ENCODE results near the gene PLSCR2.

DNA sequence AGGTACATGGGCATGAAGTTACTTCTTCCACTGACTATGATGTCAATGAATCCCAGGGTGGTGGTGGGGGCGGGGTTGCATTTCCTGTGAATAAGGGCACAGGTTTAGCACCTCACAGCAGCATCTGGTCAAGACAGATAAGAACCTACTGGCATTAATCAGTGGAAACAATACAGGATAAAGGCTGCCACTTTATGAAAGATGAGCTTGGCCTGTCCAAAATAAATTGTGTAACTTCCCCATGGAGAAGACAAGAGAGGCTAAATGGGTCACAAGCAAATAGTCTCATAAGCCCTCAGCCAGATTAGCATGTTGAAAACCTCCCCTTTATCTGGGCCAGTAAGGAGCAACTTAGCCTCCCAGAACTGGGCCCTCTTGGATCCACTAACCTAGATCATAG, 27.4 kb upstream of the PLSCR2 start:
- TF ChIP-seq, protein P1, sequence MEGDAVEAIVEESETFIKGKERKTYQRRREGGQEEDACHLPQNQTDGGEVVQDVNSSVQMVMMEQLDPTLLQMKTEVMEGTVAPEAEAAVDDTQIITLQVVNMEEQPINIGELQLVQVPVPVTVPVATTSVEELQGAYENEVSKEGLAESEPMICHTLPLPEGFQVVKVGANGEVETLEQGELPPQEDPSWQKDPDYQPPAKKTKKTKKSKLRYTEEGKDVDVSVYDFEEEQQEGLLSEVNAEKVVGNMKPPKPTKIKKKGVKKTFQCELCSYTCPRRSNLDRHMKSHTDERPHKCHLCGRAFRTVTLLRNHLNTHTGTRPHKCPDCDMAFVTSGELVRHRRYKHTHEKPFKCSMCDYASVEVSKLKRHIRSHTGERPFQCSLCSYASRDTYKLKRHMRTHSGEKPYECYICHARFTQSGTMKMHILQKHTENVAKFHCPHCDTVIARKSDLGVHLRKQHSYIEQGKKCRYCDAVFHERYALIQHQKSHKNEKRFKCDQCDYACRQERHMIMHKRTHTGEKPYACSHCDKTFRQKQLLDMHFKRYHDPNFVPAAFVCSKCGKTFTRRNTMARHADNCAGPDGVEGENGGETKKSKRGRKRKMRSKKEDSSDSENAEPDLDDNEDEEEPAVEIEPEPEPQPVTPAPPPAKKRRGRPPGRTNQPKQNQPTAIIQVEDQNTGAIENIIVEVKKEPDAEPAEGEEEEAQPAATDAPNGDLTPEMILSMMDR (IDR thresholded peaks at IDR 0.05; ENCODE audit: low read depth, low read length), result no peak
- TF ChIP-seq POLR2A (IDR thresholded peaks at IDR 0.05; ENCODE audit: extremely low read depth, insufficient read length) (no peak), MYC (IDR thresholded peaks at IDR 0.05; ENCODE audit: low read depth, low read length) (no peak)

Measured in NB4 (cell line).